MCF 10A (cell line): ENCODE data around the gene HID1. TPM values are rescaled to one million over a fixed set of nuclear protein-coding genes. Genes with fewer than 3 reads are reported as not detected.

ENCODE experiments used
- BruUV-seq: library from RNA; stranded (reverse); fragments of 400-500 nt; replicated peaks from 2 replicates; lab custom pipeline; 2021; lab: Mats Ljungman, UMichigan
- CTCF ChIA-PET: fragments of 300-600 bp; sonication (Branson Sonifier 250); formaldehyde crosslinking; extraction: SDS; loops from one replicate; lab custom pipeline; 2021; ENCODE audit warnings: antibody characterized with exemption, inconsistent platforms; lab: Yijun Ruan, JAX
- POLR2A ChIA-PET: fragments of 300-600, 350-650 bp; sonication (Branson Sonifier 250); formaldehyde crosslinking; extraction: SDS; loops from one replicate; lab custom pipeline; 2020; ENCODE audit warnings: antibody characterized with exemption, inconsistent platforms; lab: Yijun Ruan, JAX
- DNase-seq: peaks from one replicate; pipeline ENCODE4 v3.0.0-alpha.2; 2018; ENCODE audit not compliant: unreplicated experiment
- H3K27ac Mint-ChIP-seq: one replicate; pipeline ENCODE4 v1.8.0; 2022; ENCODE audit warnings: mild to moderate bottlenecking, low read depth, mixed read lengths; ENCODE audit not compliant: unreplicated experiment
- H3K27me3 Mint-ChIP-seq: one replicate; pipeline ENCODE4 v1.8.0; 2022; ENCODE audit warnings: mixed read lengths; ENCODE audit not compliant: insufficient read depth, unreplicated experiment
- H3K36me3 Mint-ChIP-seq: one replicate; pipeline ENCODE4 v1.8.0; 2022; ENCODE audit warnings: mild to moderate bottlenecking, moderate library complexity, mixed read lengths; ENCODE audit not compliant: insufficient read depth, unreplicated experiment
- H3K4me1 Mint-ChIP-seq: one replicate; pipeline ENCODE4 v1.8.0; 2022; ENCODE audit warnings: mixed read lengths; ENCODE audit not compliant: insufficient read depth, unreplicated experiment
- H3K4me3 Mint-ChIP-seq: one replicate; pipeline ENCODE4 v1.8.0; 2022; ENCODE audit warnings: mild to moderate bottlenecking, moderate library complexity, mixed read lengths; ENCODE audit not compliant: unreplicated experiment
- H3K9me3 Mint-ChIP-seq: one replicate; pipeline ENCODE4 v1.8.0; 2022; ENCODE audit warnings: mixed read lengths; ENCODE audit not compliant: unreplicated experiment
- CTCF ChIP-seq: fragments of 200-600 bp; IDR thresholded peaks from one replicate; pipeline ENCODE4 v1.8.0; 2022; ENCODE audit warnings: antibody characterized with exemption, mild to moderate bottlenecking; ENCODE audit not compliant: unreplicated experiment
- intact Hi-C: fragments of 100-400 bp; cut with micrococcal nuclease; formaldehyde crosslinking; loops from 2 replicates; pipeline ENCODE4 v1.14.1; 2022
- total RNA-seq: library from RNA; stranded (reverse); gene quantifications from 2 replicates; pipeline ENCODE4 v1.2.3, GENCODE V29; 2022

The HID1 gene
- total RNA-seq, 1 experiment from 2014 or later, result 3.2 TPM

GRCh38 chr17:74925242-74925641 is 47.3 kb downstream of the HID1 start:
- DNase-seq, result no peak
- no peak overlapping the region for H3K27ac Mint-ChIP-seq
- H3K27me3 Mint-ChIP-seq, result peaks cover 29% of the 10 kb centered on the region
- no TSS peak for BruUV-seq
- ChIA-PET POLR2A (interaction anchor here (1.1 to 1.4 kb wide), 2 partner anchors 33 to 36 kb away, joined by 6 read pairs; no protein-coding TSS in a partner anchor), CTCF (interaction anchor here (0.6 to 11.5 kb wide), 3 partner anchors 9 to 34 kb away, joined by 3 to 233 read pairs (median 4); no protein-coding TSS in a partner anchor)
- H3K36me3 Mint-ChIP-seq, result no peaks in the 10 kb centered on the region
- no peaks in the 10 kb centered on the region for H3K4me1 Mint-ChIP-seq
- intact Hi-C loops, result no loop called here
- H3K9me3 Mint-ChIP-seq, result no peaks in the 10 kb centered on the region
- no peak overlapping the region for H3K4me3 Mint-ChIP-seq
- no peak for TF ChIP-seq CTCF

- H3K4me1 Mint-ChIP-seq, result no peaks in the 10 kb centered on the region
- no TSS peak for BruUV-seq
- H3K36me3 Mint-ChIP-seq, result no peaks in the 10 kb centered on the region
- POLR2A ChIA-PET, result interaction anchor here (0.9 to 1.4 kb wide), 2 partner anchors 33 to 37 kb away, joined by 5 to 6 read pairs; no protein-coding TSS in a partner anchor
- no peak for DNase-seq
- intact Hi-C loops, result no loop called here
- H3K27ac Mint-ChIP-seq, result no peak within 1 kb of the TSS
- peak within 1 kb of the TSS; percentile 53 for H3K4me3 Mint-ChIP-seq
- H3K9me3 Mint-ChIP-seq, result no peaks in the 10 kb centered on the region
- TF ChIP-seq CTCF, result no peak
- peaks cover 29% of the 10 kb centered on the region for H3K27me3 Mint-ChIP-seq
- CTCF ChIA-PET, result interaction anchor here (0.7 to 11.5 kb wide), 13 partner anchors 9 to 249 kb away, joined by 3 to 233 read pairs (median 4); no protein-coding TSS in a partner anchor
These were observed 48.2 kb downstream of the HID1 start, which contains the start of gene OTOP2 for GRCh38 chr17:74924250-74924948. Gene OTOP2 (plus strand): TSS chr17:74924273. CDS start chr17:74924633, 360 bp downstream.

GRCh38 chr17:74923538-74924249 is 48.9 kb downstream of the HID1 start:
- Mint-ChIP-seq H3K4me1 (no peaks in the 10 kb centered on the region), H3K4me3 (peak overlapping the region; percentile 53), H3K36me3 (no peaks in the 10 kb centered on the region), H3K27me3 (peaks cover 29% of the 10 kb centered on the region), H3K9me3 (no peaks in the 10 kb centered on the region), H3K27ac (no peak overlapping the region)
- POLR2A ChIA-PET, result interaction anchor here (0.9 kb wide), 1 partner anchor 34 kb away, joined by 5 read pairs; no protein-coding TSS in a partner anchor
- intact Hi-C loops, result loop anchor here (1.0 kb wide), 1 partner anchor 35 kb away; no protein-coding TSS in a partner anchor
- CTCF ChIA-PET, result interaction anchor here (0.7 to 11.5 kb wide), 14 partner anchors 9 to 250 kb away, joined by 3 to 233 read pairs (median 4); no protein-coding TSS in a partner anchor
- no TSS peak for BruUV-seq
- peak; percentile 40 for DNase-seq
- TF ChIP-seq CTCF, result peak; percentile 99
